Fibroblast of lung (primary cell): ENCODE measurements around the gene C16orf87. TPM values are rescaled to one million over a fixed set of nuclear protein-coding genes. Genes with fewer than 3 reads are reported as not detected.

ENCODE experiments used
- DNase-seq, 2 donors: peaks; one replicate each; pipeline versions ENCODE4 v3.0.0 to v3.0.0-alpha.2; 2010; ENCODE audit warnings: low read depth in 2 of 2
- H2AFZ ChIP-seq: 2 replicates; pipeline ENCODE4 v1.5.1; 2012; ENCODE audit warnings: low read length, control low read depth, inconsistent platforms
- H3K27ac ChIP-seq: 2 replicates; pipeline ENCODE4 v1.5.1; 2011; ENCODE audit warnings: low read length, control low read depth; ENCODE audit not compliant: insufficient read depth
- H3K27me3 ChIP-seq: 2 replicates; pipeline ENCODE4 v1.5.1; 2011; ENCODE audit warnings: mild to moderate bottlenecking, low read length; ENCODE audit not compliant: control insufficient read depth, insufficient read depth
- H3K36me3 ChIP-seq: 2 replicates; pipeline ENCODE4 v1.5.1; 2011; ENCODE audit warnings: low read length; ENCODE audit not compliant: control insufficient read depth, insufficient read depth
- H3K4me1 ChIP-seq: 2 replicates; pipeline ENCODE4 v1.5.1; 2011; ENCODE audit warnings: low read length; ENCODE audit not compliant: control insufficient read depth, insufficient read depth; ENCODE audit errors: extremely low read depth
- H3K4me2 ChIP-seq: 2 replicates; pipeline ENCODE4 v1.5.1; 2011; ENCODE audit warnings: low read length, control low read depth; ENCODE audit not compliant: insufficient read depth; ENCODE audit errors: extremely low read depth
- H3K4me3 ChIP-seq, 4 experiments: fragments of 200-600 bp in 1 of 4; sonication (generic) in 1 of 4; replicated peaks in 1 of 4; 2 replicates each; pipeline ENCODE4 v1.5.1; 2011 to 2016; ENCODE audit warnings: low read length in 4 of 4, low read depth in 3 of 4, mild to moderate bottlenecking in 3 of 4, control low read depth in 2 of 4, inconsistent platforms in 1 of 4, mixed read lengths in 1 of 4; ENCODE audit not compliant: insufficient read depth in 1 of 4; ENCODE audit errors: control extremely low read depth in 1 of 4
- H3K79me2 ChIP-seq: 2 replicates; pipeline ENCODE4 v1.5.1; 2012; ENCODE audit warnings: mild to moderate bottlenecking, low read length, inconsistent platforms; ENCODE audit not compliant: control insufficient read depth, insufficient read depth
- H3K9ac ChIP-seq: 2 replicates; pipeline ENCODE4 v1.5.1; 2011; ENCODE audit warnings: mild to moderate bottlenecking, low read length, control low read depth; ENCODE audit not compliant: insufficient read depth
- H3K9me3 ChIP-seq: 2 replicates; pipeline ENCODE4 v1.5.1; 2012; ENCODE audit warnings: low read depth, low read length; ENCODE audit not compliant: control insufficient read depth, insufficient read depth
- H4K20me1 ChIP-seq: 2 replicates; pipeline ENCODE4 v1.5.1; 2011; ENCODE audit warnings: low read length; ENCODE audit not compliant: control insufficient read depth, insufficient read depth; ENCODE audit errors: extremely low read depth
- CTCF ChIP-seq, 2 donors: IDR thresholded peaks in 1 of 2; conservative IDR thresholded peaks in 1 of 2; 1 replicate in 1 of 2; 2 replicates in 1 of 2; pipeline ENCODE4 v1.5.1; 2011 to 2012; ENCODE audit warnings: low read length in 2 of 2, control low read depth in 1 of 2, inconsistent platforms in 1 of 2, low read depth in 1 of 2, mild to moderate bottlenecking in 1 of 2
- EZH2 ChIP-seq: IDR thresholded peaks from 2 replicates; pipeline ENCODE4 v1.5.1; 2012; ENCODE audit warnings: low read length, control low read depth, mild to moderate bottlenecking; ENCODE audit errors: missing control alignments
- polyA plus RNA-seq, 2 donors: library from polyadenylated mRNA; depleted of rRNA in 1 of 2; stranded (reverse) in 1 of 2; unstranded in 1 of 2; fragments of >200 nt; gene quantifications; 2 replicates each; pipeline ENCODE4 v1.2.1, GENCODE V29; 2011 to 2012; ENCODE audit warnings: missing spikeins in 1 of 2
- total RNA-seq: library from RNA; depleted of rRNA; stranded (reverse); fragments of >200 nt; gene quantifications from 2 replicates; pipeline ENCODE4 v1.2.1, GENCODE V29; 2014

C16orf87 gene
- total and polyA plus RNA-seq, 2 donors (not counting 1 experiment from before 2014, with no cell fraction given): 11.6 to 12.1 TPM

- Histone ChIP-seq H3K4me3 (no peak overlapping the region), H2AFZ (no peak overlapping the region), H3K79me2 (no peaks in the 10 kb centered on the region), H3K27me3 (no peaks in the 10 kb centered on the region), H3K4me2 (no peak overlapping the region), H3K27ac (no peak overlapping the region), H3K9ac (no peak overlapping the region), H3K9me3 (no peaks in the 10 kb centered on the region), H4K20me1 (no peaks in the 10 kb centered on the region), H3K36me3 (no peaks in the 10 kb centered on the region), H3K4me1 (peaks cover 5% of the 10 kb centered on the region)
- TF ChIP-seq CTCF (conservative IDR thresholded peaks at IDR 0.05 in 1 of 2, IDR thresholded peaks at IDR 0.05 in 1 of 2; ENCODE audit: low read depth in 1 of 2, low read length in 2 of 2) (peak; percentile 66 to 67), EZH2 (no peak)
- DNase-seq: peak; percentile 67 to 77
These were observed 26.5 kb upstream of the C16orf87 start for GRCh38 chr16:46857368-46857945.

- DNase-seq: no peak
- Histone ChIP-seq H3K9me3 (no peaks in the 10 kb centered on the region), H3K79me2 (no peaks in the 10 kb centered on the region), H3K4me2 (no peak overlapping the region), H2AFZ (no peak overlapping the region), H3K27ac (no peak overlapping the region), H3K36me3 (no peaks in the 10 kb centered on the region), H3K4me1 (peaks cover 4% of the 10 kb centered on the region), H3K4me3 (no peak overlapping the region), H4K20me1 (no peaks in the 10 kb centered on the region), H3K9ac (no peak overlapping the region), H3K27me3 (no peaks in the 10 kb centered on the region)
- no peak for TF ChIP-seq EZH2
- no peak for TF ChIP-seq CTCF (conservative IDR thresholded peaks at IDR 0.05 in 1 of 2, IDR thresholded peaks at IDR 0.05 in 1 of 2; ENCODE audit: low read depth in 1 of 2, low read length in 2 of 2)
These were observed 24.4 kb upstream of the C16orf87 start for GRCh38 chr16:46855389-46855788.

- no peaks in the 10 kb centered on the region for H4K20me1 ChIP-seq
- H3K4me2 ChIP-seq: no peak overlapping the region
- H3K79me2 ChIP-seq: no peaks in the 10 kb centered on the region
- no peak overlapping the region for H3K4me3 ChIP-seq
- no peak for DNase-seq
- no peaks in the 10 kb centered on the region for H3K4me1 ChIP-seq
- H3K9ac ChIP-seq: no peak overlapping the region
- no peak overlapping the region for H2AFZ ChIP-seq
- H3K27ac ChIP-seq: no peak overlapping the region
- no peaks in the 10 kb centered on the region for H3K9me3 ChIP-seq
- no peaks in the 10 kb centered on the region for H3K36me3 ChIP-seq
- no peak for TF ChIP-seq EZH2
- no peak for TF ChIP-seq CTCF (conservative IDR thresholded peaks at IDR 0.05 in 1 of 2, IDR thresholded peaks at IDR 0.05 in 1 of 2; ENCODE audit: low read depth in 1 of 2, low read length in 2 of 2)
- no peaks in the 10 kb centered on the region for H3K27me3 ChIP-seq
These were observed 23.9 kb upstream of the C16orf87 start for GRCh38 chr16:46854846-46855245.
